T-cell (primary cell): Measurements from ENCODE around the gene MRPL4. TPM values are rescaled to one million over a fixed set of nuclear protein-coding genes. Genes with fewer than 3 reads are reported as not detected.

ENCODE experiments used
- ATAC-seq, 4 experiments: fragments of 200-7000 bp in 3 of 4; fragments of 150-1000 bp in 1 of 4; cut with Tn5 transposase; replicated peaks in 1 of 4; 1 replicate in 3 of 4; 2 replicates in 1 of 4; pipeline ENCODE4 v1.10.0; 2021; ENCODE audit warnings: moderate library complexity in 3 of 4, mild to moderate bottlenecking in 2 of 4, moderate number of reproducible peaks in 1 of 4
- CTCF ChIA-PET, 2 donors: fragments of 300-600 bp; sonication (Branson Sonifier 250); formaldehyde crosslinking; loops; one replicate each; lab custom pipeline; 2022; ENCODE audit warnings: antibody characterized with exemption in 2 of 2; lab: Charles Lee
- POLR2A ChIA-PET, 2 donors: fragments of 300-600 bp; sonication (Branson Sonifier 250); formaldehyde crosslinking; loops; one replicate each; lab custom pipeline; 2022; ENCODE audit warnings: antibody characterized with exemption in 2 of 2; lab: Charles Lee
- DNase-seq, 35 experiments: peaks; one replicate each; pipeline versions ENCODE4 v3.0.0 to v3.0.0-alpha.2; 2013 to 2023
- H3K27ac ChIP-seq: one replicate; pipeline ENCODE4 v1.5.1; 2013; ENCODE audit warnings: low read length
- H3K27me3 ChIP-seq, 2 experiments: replicated peaks in 1 of 2; 1 replicate in 1 of 2; 2 replicates in 1 of 2; pipeline versions ENCODE4 v1.6.1 to v1.7.0; 2013; ENCODE audit warnings: low read length in 1 of 2, mixed read lengths in 1 of 2; ENCODE audit not compliant: control insufficient read depth in 2 of 2, insufficient read depth in 2 of 2; ENCODE audit errors: extremely low read depth in 1 of 2
- H3K36me3 ChIP-seq, 2 donors: 1 replicate in 1 of 2; 2 replicates in 1 of 2; pipeline versions ENCODE4 v1.6.1 to v1.7.0; 2013; ENCODE audit warnings: low read length in 1 of 2; ENCODE audit not compliant: control insufficient read depth in 2 of 2, insufficient read depth in 1 of 2; ENCODE audit errors: extremely low read depth in 1 of 2
- H3K4me1 ChIP-seq, 2 experiments: 1 replicate in 1 of 2; 2 replicates in 1 of 2; pipeline versions ENCODE4 v1.6.1 to v1.7.0; 2013; ENCODE audit warnings: low read length in 2 of 2, mixed read lengths in 1 of 2; ENCODE audit not compliant: insufficient read depth in 2 of 2, control insufficient read depth in 1 of 2; ENCODE audit errors: extremely low read depth in 1 of 2
- H3K4me3 ChIP-seq, 2 donors: 1 replicate in 1 of 2; 2 replicates in 1 of 2; pipeline versions ENCODE4 v1.5.1 to v1.7.0; 2013; ENCODE audit warnings: mild to moderate bottlenecking in 2 of 2, low read length in 1 of 2, moderate library complexity in 1 of 2; ENCODE audit not compliant: control insufficient read depth in 1 of 2; ENCODE audit errors: extremely low read depth in 1 of 2
- H3K9me3 ChIP-seq: 2 replicates; pipeline ENCODE4 v1.7.0; 2013
- H3K27ac Mint-ChIP-seq, 2 donors: one replicate each; pipeline ENCODE4 v1.8.0; 2020 to 2021; ENCODE audit warnings: mild to moderate bottlenecking in 2 of 2, mixed read lengths in 2 of 2
- H3K27me3 Mint-ChIP-seq, 2 donors: one replicate each; pipeline ENCODE4 v1.8.0; 2021 to 2022; ENCODE audit warnings: mixed read lengths in 2 of 2
- H3K36me3 Mint-ChIP-seq: one replicate; pipeline ENCODE4 v1.8.0; 2021; ENCODE audit warnings: mixed read lengths
- H3K4me1 Mint-ChIP-seq, 3 donors: one replicate each; pipeline ENCODE4 v1.8.0; 2020 to 2022; ENCODE audit warnings: mixed read lengths in 3 of 3, mild to moderate bottlenecking in 1 of 3
- H3K4me3 Mint-ChIP-seq, 3 donors: one replicate each; pipeline ENCODE4 v1.8.0; 2020 to 2022; ENCODE audit warnings: mild to moderate bottlenecking in 3 of 3, mixed read lengths in 3 of 3, moderate library complexity in 3 of 3
- H3K9me3 Mint-ChIP-seq, 3 donors: one replicate each; pipeline ENCODE4 v1.8.0; 2020 to 2022; ENCODE audit warnings: mixed read lengths in 3 of 3
- WGBS: methylation state at CpG from one replicate; pipeline ENCODE4 v1.1.5; 2013; ENCODE audit warnings: missing lambda C conversion rate; ENCODE audit not compliant: insufficient coverage; 5-methylcytosine and 5-hydroxymethylcytosine counted together
- total RNA-seq, 35 experiments: library from RNA in 6 of 35; stranded (reverse) in 6 of 35; fragments of 120-200 nt in 1 of 35; gene quantifications; one replicate each; pipeline versions ENCODE4 v1.2.1 to v1.2.4 and lab custom pipeline; 2013 to 2026

Gene MRPL4
- total RNA-seq, 5 donors from 2014 or later (not counting 1 experiment from before 2014, with no cell fraction given), result 32.9 to 56.6 (median 53.1) TPM

- ATAC-seq (no peak), DNase-seq (no peak)
- WGBS, result 100% methylated on average over 3 of the region's 4 CpGs
- peaks cover 5 to 40% of the 10 kb centered on the region in 2 experiments for H3K27me3 ChIP-seq
- ChIA-PET POLR2A (interaction anchor here (0.5 to 0.6 kb wide), 2 partner anchors 14 to 59 kb away, joined by 3 read pairs; partner anchors contain the start of gene ICAM1 (in 1 of the 2)), CTCF (no interaction called here)
- no peak overlapping the region for H3K27ac Mint-ChIP-seq
- no peak overlapping the region for H3K27ac ChIP-seq
- peaks cover 25% of the 10 kb centered on the region for H3K36me3 Mint-ChIP-seq
- peak overlapping the region in 1 of 3 donors; percentile 7 for H3K4me3 Mint-ChIP-seq
- H3K9me3 Mint-ChIP-seq, result no peaks in the 10 kb centered on the region
- H3K4me1 ChIP-seq, result peaks cover 19 to 46% of the 10 kb centered on the region in 2 experiments
- peaks cover 7 to 25% of the 10 kb centered on the region in 2 donors for H3K27me3 Mint-ChIP-seq
- H3K4me3 ChIP-seq, result no peak overlapping the region
- H3K9me3 ChIP-seq, result no peaks in the 10 kb centered on the region
- H3K4me1 Mint-ChIP-seq, result peaks cover 35 to 42% (median 37%) of the 10 kb centered on the region in 3 donors
- H3K36me3 ChIP-seq, result peaks cover 0 to 35% of the 10 kb centered on the region in 2 donors
These were observed 33.4 kb downstream of the MRPL4 start for GRCh38 chr19:10285393-10285792.

- Histone ChIP-seq H3K36me3 (peaks cover 0 to 32% of the 10 kb centered on the region in 2 donors), H3K4me3 (peak within 1 kb of the TSS; percentile 30 to 46), H3K4me1 (peaks cover 24 to 61% of the 10 kb centered on the region in 2 experiments), H3K27me3 (peaks cover 9 to 57% of the 10 kb centered on the region in 2 experiments), H3K27ac (no peak within 1 kb of the TSS), H3K9me3 (no peaks in the 10 kb centered on the region)
- H3K27ac Mint-ChIP-seq, result peak within 1 kb of the TSS in 1 of 2 donors; percentile 2
- H3K4me3 Mint-ChIP-seq, result peak within 1 kb of the TSS; percentile 44 to 72 (median 64)
- H3K9me3 Mint-ChIP-seq, result no peaks in the 10 kb centered on the region
- DNase-seq (peak in 5 of 35 experiments; percentile 6 to 39 (median 25)), ATAC-seq (peak in 3 of 4 experiments; percentile 21 to 38 (median 29))
- POLR2A ChIA-PET, result no interaction called here
- WGBS, result 9% methylated on average over 56 of the region's 59 CpGs
- peaks cover 15 to 40% of the 10 kb centered on the region in 2 donors for H3K27me3 Mint-ChIP-seq
- peaks cover 25% of the 10 kb centered on the region for H3K36me3 Mint-ChIP-seq
- H3K4me1 Mint-ChIP-seq, result peaks cover 51 to 58% (median 52%) of the 10 kb centered on the region in 3 donors
- CTCF ChIA-PET, result interaction anchor here (0.5 to 2.9 kb wide), 6 partner anchors 10 to 848 kb away, joined by 3 to 22 read pairs (median 4); partner anchors contain the start of gene ICAM1 (in 1 of the 2)
These were observed 35.1 kb downstream of the MRPL4 start, which contains the start of gene ICAM4 for GRCh38 chr19:10286803-10287737. ICAM4 (plus strand) TSS chr19:10286955; CDS start chr19:10287013, 58 bp downstream.

DNA sequence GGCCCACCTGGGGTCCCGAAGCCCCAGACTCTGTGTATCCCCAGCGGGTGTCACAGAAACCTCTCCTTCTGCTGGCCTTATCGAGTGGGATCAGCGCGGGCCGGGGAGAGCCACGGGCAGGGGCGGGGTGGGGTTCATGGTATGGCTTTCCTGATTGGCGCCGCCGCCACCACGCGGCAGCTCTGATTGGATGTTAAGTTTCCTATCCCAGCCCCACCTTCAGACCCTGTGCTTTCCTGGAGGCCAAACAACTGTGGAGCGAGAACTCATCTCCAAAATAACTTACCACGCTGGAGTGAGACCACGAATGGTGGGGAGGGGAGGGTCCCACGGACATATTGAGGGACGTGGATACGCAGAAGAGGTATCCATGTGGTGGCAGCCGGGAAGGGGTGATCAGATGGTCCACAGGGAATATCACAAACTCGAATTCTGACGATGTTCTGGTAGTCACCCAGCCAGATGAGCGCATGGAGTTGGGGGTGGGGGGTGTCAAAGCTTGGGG, 36.7 kb downstream of the MRPL4 start:
- peak in 5 of 35 experiments; percentile 9 to 37 (median 18) for DNase-seq
- ATAC-seq, result peak in 1 of 4 experiments; percentile 10
- Histone ChIP-seq H3K27ac (no peak overlapping the region), H3K36me3 (peaks cover 0 to 24% of the 10 kb centered on the region in 2 donors), H3K9me3 (no peaks in the 10 kb centered on the region), H3K4me1 (peaks cover 30 to 78% of the 10 kb centered on the region in 2 experiments), H3K4me3 (peak overlapping the region; percentile 49 to 72), H3K27me3 (peaks cover 12 to 73% of the 10 kb centered on the region in 2 experiments)
- peaks cover 23 to 57% of the 10 kb centered on the region in 2 donors for H3K27me3 Mint-ChIP-seq
- ChIA-PET CTCF (interaction anchor here (0.5 to 2.9 kb wide), 6 partner anchors 17 to 258 kb away, joined by 3 to 22 read pairs (median 4); partner anchors contain the start of genes ICAM1 (in 1 of the 2) and TYK2 (in 1 of the 2)), POLR2A (interaction anchor here in 1 of 2 donors (0.5 to 0.7 kb wide), 2 partner anchors 84 to 92 kb away, joined by 4 to 5 read pairs; partner anchors contain the start of gene TYK2)
- peaks cover 21% of the 10 kb centered on the region for H3K36me3 Mint-ChIP-seq
- peaks cover 62 to 72% (median 64%) of the 10 kb centered on the region in 3 donors for H3K4me1 Mint-ChIP-seq
- 9% methylated on average over 9 of the region's 23 CpGs for WGBS
- no peaks in the 10 kb centered on the region for H3K9me3 Mint-ChIP-seq
- peak overlapping the region; percentile 70 to 88 (median 70) for H3K4me3 Mint-ChIP-seq
- H3K27ac Mint-ChIP-seq, result no peak overlapping the region

GRCh38 chr19:10289167-10289835, 37.3 kb downstream of the MRPL4 start:
- Mint-ChIP-seq H3K9me3 (no peaks in the 10 kb centered on the region), H3K4me3 (peak overlapping the region; percentile 70 to 88 (median 70)), H3K27ac (no peak overlapping the region), H3K27me3 (peaks cover 24 to 63% of the 10 kb centered on the region in 2 donors), H3K4me1 (peaks cover 62 to 72% (median 68%) of the 10 kb centered on the region in 3 donors), H3K36me3 (peaks cover 18% of the 10 kb centered on the region)
- peaks cover 12 to 79% of the 10 kb centered on the region in 2 experiments for H3K27me3 ChIP-seq
- DNase-seq (peak in 34 of 35 experiments; percentile 24 to 81 (median 62)), ATAC-seq (peak; percentile 49 to 61 (median 52))
- ChIA-PET POLR2A (interaction anchor here in 1 of 2 donors (0.5 to 0.7 kb wide), 4 partner anchors 83 to 289 kb away, joined by 3 to 5 read pairs (median 4); partner anchors contain the start of gene TYK2), CTCF (interaction anchor here in 1 of 2 donors (0.5 to 2.9 kb wide), 5 partner anchors 18 to 139 kb away, joined by 3 to 22 read pairs (median 4); partner anchors contain the start of genes ICAM1 and TYK2)
- no peaks in the 10 kb centered on the region for H3K9me3 ChIP-seq
- peaks cover 0 to 18% of the 10 kb centered on the region in 2 donors for H3K36me3 ChIP-seq
- peak overlapping the region; percentile 49 to 72 for H3K4me3 ChIP-seq
- no peak overlapping the region for H3K27ac ChIP-seq
- H3K4me1 ChIP-seq, result peaks cover 30 to 84% of the 10 kb centered on the region in 2 experiments
- WGBS, result under 1% methylated on average over 31 of the region's 50 CpGs

DNA sequence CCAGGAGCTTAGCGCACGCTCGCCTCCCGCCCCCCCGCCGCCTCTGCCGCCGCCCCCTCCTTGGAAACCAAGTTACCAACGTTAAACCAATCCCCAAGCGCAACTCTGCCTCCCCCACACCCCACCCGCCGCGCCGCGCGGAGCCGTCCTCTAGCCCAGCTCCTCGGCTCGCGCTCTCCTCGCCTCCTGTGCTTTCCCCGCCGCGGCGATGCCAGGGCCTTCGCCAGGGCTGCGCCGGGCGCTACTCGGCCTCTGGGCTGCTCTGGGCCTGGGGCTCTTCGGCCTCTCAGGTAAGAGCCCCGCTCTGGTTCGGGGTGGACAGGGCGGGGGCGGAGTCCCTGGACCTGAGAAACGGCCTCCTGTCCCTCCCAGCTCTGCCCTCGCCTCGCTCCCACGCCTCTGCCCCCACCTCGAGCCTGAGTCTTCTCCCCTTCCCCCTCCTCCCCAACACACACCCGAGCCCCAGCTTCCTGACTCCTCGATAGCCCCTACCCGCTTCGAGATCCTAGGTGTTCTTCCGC, 37.9 kb downstream of the MRPL4 start, which contains the start of gene ICAM5:
ICAM5 (plus strand) TSS at position 117 of the 521 bp plus-strand sequence; CDS start at position 209, 92 bp downstream.
- peak in 10 of 35 experiments; percentile 15 to 54 (median 30) for DNase-seq

More for the DNA sequence above, 37.9 kb downstream of the MRPL4 start, which contains the start of gene ICAM5:
- peaks cover 30 to 90% of the 10 kb centered on the region in 2 experiments for H3K4me1 ChIP-seq
- H3K9me3 ChIP-seq, result no peaks in the 10 kb centered on the region
- H3K36me3 ChIP-seq, result peaks cover 0 to 12% of the 10 kb centered on the region in 2 donors
- Mint-ChIP-seq H3K36me3 (peaks cover 14% of the 10 kb centered on the region), H3K9me3 (no peaks in the 10 kb centered on the region), H3K4me3 (peak within 1 kb of the TSS; percentile 70 to 88 (median 73)), H3K4me1 (peaks cover 62 to 76% (median 71%) of the 10 kb centered on the region in 3 donors), H3K27me3 (peaks cover 26 to 69% of the 10 kb centered on the region in 2 donors), H3K27ac (peak within 1 kb of the TSS in 1 of 2 donors; percentile 67)
- peak in 2 of 4 experiments; percentile 13 to 19 for ATAC-seq
- POLR2A ChIA-PET, result interaction anchor here in 1 of 2 donors (0.5 to 0.6 kb wide), 2 partner anchors 252 to 290 kb away, joined by 3 to 5 read pairs; no protein-coding TSS in a partner anchor
- H3K27me3 ChIP-seq, result peaks cover 13 to 85% of the 10 kb centered on the region in 2 experiments
- 1% methylated on average over 39 of the region's 45 CpGs for WGBS
- CTCF ChIA-PET, result interaction anchor here in 1 of 2 donors (1.0 to 2.9 kb wide), 2 partner anchors 19 to 91 kb away, joined by 4 to 22 read pairs; partner anchors contain the start of genes ICAM1 and TYK2
- peak within 1 kb of the TSS; percentile 49 to 72 for H3K4me3 ChIP-seq
- no peak within 1 kb of the TSS for H3K27ac ChIP-seq
